ENCODE measurements around the gene CCL7.

Gene CCL7

DNA sequence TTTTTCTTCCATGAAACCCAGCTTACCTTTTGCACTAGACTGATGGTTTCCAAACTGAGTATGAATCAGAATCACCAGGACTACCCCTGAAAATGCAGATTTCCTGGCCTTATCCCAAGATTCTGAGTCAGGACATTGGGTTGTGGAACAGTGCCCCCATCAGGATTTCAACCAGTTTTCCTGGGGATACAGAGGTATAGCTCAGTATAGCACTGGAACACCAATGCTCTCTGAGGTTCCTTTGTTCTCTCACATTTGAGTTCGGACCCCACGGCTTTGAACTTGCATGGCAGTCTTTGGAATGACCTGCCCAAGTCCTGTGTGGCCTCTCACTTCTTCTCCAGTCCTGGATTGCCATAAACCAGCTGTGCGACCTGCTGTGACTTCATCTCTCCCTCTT lies 36.4 kb downstream of the CCL7 start:
- no peaks in the 10 kb centered on the region for H3K27me3 ChIP-seq (replicated peaks in 2 of 5; ENCODE audit: control insufficient read depth in 4 of 5, insufficient read depth in 5 of 5, low read length in 4 of 5)
- 100% methylated on average over 2 of the region's 3 CpGs for WGBS (ENCODE audit: insufficient coverage)
- ChIA-PET POLR2A (no interaction called here), CTCF (interaction anchor here (1.0 kb wide), 1 partner anchor 55 kb away, joined by 4 read pairs; no protein-coding TSS in a partner anchor)
- no peaks in the 10 kb centered on the region for H3K36me3 ChIP-seq (ENCODE audit: control insufficient read depth in 4 of 4, insufficient read depth in 4 of 4, low read length in 3 of 4)
- no peak overlapping the region for H3K4me3 ChIP-seq (ENCODE audit: control insufficient read depth in 1 of 7, extremely low read depth in 1 of 7, insufficient read depth in 4 of 7, low read depth in 2 of 7, low read length in 6 of 7)
- DNase-seq: no peak
- peaks cover 0 to 13% (median 1%) of the 10 kb centered on the region in 4 experiments for H3K4me1 ChIP-seq (ENCODE audit: control extremely low read depth in 1 of 4, control insufficient read depth in 4 of 4, insufficient read depth in 4 of 4, low read length in 3 of 4)
- H3K9me3 ChIP-seq (ENCODE audit: control extremely low read depth in 1 of 5, control insufficient read depth in 4 of 5, insufficient read depth in 2 of 5, low read depth in 1 of 5, low read length in 4 of 5): no peaks in the 10 kb centered on the region
- no peak overlapping the region for H3K27ac ChIP-seq (ENCODE audit: insufficient read depth in 1 of 2, low read depth in 1 of 2, low read length in 2 of 2, poor library complexity in 1 of 2, severe bottlenecking in 2 of 2)

- ChIA-PET CTCF (interaction anchor here (1.0 kb wide), 1 partner anchor 55 kb away, joined by 4 read pairs; no protein-coding TSS in a partner anchor), POLR2A (no interaction called here)
- peaks cover 0 to 13% (median 1%) of the 10 kb centered on the region in 4 experiments for H3K4me1 ChIP-seq (ENCODE audit: control extremely low read depth in 1 of 4, control insufficient read depth in 4 of 4, insufficient read depth in 4 of 4, low read length in 3 of 4)
- DNase-seq: peak; percentile 16 to 64 (median 53)
- 0% methylated on average over 1 of the region's 3 CpGs for WGBS (ENCODE audit: insufficient coverage)
- no peaks in the 10 kb centered on the region for H3K9me3 ChIP-seq (ENCODE audit: control extremely low read depth in 1 of 5, control insufficient read depth in 4 of 5, insufficient read depth in 2 of 5, low read depth in 1 of 5, low read length in 4 of 5)
- no peaks in the 10 kb centered on the region for H3K36me3 ChIP-seq (ENCODE audit: control insufficient read depth in 4 of 4, insufficient read depth in 4 of 4, low read length in 3 of 4)
- no peak overlapping the region for H3K4me3 ChIP-seq (ENCODE audit: control insufficient read depth in 1 of 7, extremely low read depth in 1 of 7, insufficient read depth in 4 of 7, low read depth in 2 of 7, low read length in 6 of 7)
- no peaks in the 10 kb centered on the region for H3K27me3 ChIP-seq (replicated peaks in 2 of 5; ENCODE audit: control insufficient read depth in 4 of 5, insufficient read depth in 5 of 5, low read length in 4 of 5)
- no peak overlapping the region for H3K27ac ChIP-seq (ENCODE audit: insufficient read depth in 1 of 2, low read depth in 1 of 2, low read length in 2 of 2, poor library complexity in 1 of 2, severe bottlenecking in 2 of 2)
These were observed 37.1 kb downstream of the CCL7 start for GRCh38 chr17:34307110-34307509.

DNA sequence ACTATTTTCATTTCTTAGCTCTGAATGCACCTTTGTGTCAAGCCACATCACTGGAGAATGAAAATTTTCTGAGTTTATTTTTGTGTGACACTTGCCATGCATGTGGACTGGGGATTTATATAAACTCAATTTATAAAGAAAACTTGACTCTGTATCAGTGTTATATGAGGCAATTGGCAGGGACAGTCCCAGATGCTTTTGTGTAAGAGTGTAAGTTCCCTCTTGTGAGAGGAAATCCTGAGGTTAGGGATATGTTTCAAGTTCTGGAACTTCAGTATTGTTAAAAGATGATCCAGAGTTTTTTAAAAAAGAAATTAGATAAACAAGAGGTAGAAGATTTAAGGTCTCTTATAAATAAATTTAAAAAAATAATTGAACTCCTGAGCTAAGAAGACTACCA lies 38.4 kb downstream of the CCL7 start:
- no peaks in the 10 kb centered on the region for H3K36me3 ChIP-seq (ENCODE audit: control insufficient read depth in 4 of 4, insufficient read depth in 4 of 4, low read length in 3 of 4)
- H3K4me1 ChIP-seq (ENCODE audit: control extremely low read depth in 1 of 4, control insufficient read depth in 4 of 4, insufficient read depth in 4 of 4, low read length in 3 of 4): peaks cover 0 to 13% (median 1%) of the 10 kb centered on the region in 4 experiments
- H3K27ac ChIP-seq (ENCODE audit: insufficient read depth in 1 of 2, low read depth in 1 of 2, low read length in 2 of 2, poor library complexity in 1 of 2, severe bottlenecking in 2 of 2): no peak overlapping the region
- DNase-seq: peak in 1 of 3 donors; percentile 5
- ChIA-PET CTCF (no interaction called here), POLR2A (interaction anchor here (0.7 kb wide), 1 partner anchor 18 kb away, joined by 3 read pairs; no protein-coding TSS in a partner anchor)
- no peaks in the 10 kb centered on the region for H3K9me3 ChIP-seq (ENCODE audit: control extremely low read depth in 1 of 5, control insufficient read depth in 4 of 5, insufficient read depth in 2 of 5, low read depth in 1 of 5, low read length in 4 of 5)
- H3K4me3 ChIP-seq (ENCODE audit: control insufficient read depth in 1 of 7, extremely low read depth in 1 of 7, insufficient read depth in 4 of 7, low read depth in 2 of 7, low read length in 6 of 7): no peak overlapping the region
- no peaks in the 10 kb centered on the region for H3K27me3 ChIP-seq (replicated peaks in 2 of 5; ENCODE audit: control insufficient read depth in 4 of 5, insufficient read depth in 5 of 5, low read length in 4 of 5)

GRCh38 chr17:34311291-34311690 lies 41.3 kb downstream of the CCL7 start:
- 100% methylated on average over 3 of the region's 7 CpGs for WGBS (ENCODE audit: insufficient coverage)
- CTCF ChIA-PET: no interaction called here

GRCh38 chr17:34312080-34312479 lies 42.1 kb downstream of the CCL7 start:
- Histone ChIP-seq H3K36me3 (ENCODE audit: control insufficient read depth in 4 of 4, insufficient read depth in 4 of 4, low read length in 3 of 4) (no peaks in the 10 kb centered on the region), H3K27me3 (replicated peaks in 2 of 5; ENCODE audit: control insufficient read depth in 4 of 5, insufficient read depth in 5 of 5, low read length in 4 of 5) (no peaks in the 10 kb centered on the region), H3K4me1 (ENCODE audit: control extremely low read depth in 1 of 4, control insufficient read depth in 4 of 4, insufficient read depth in 4 of 4, low read length in 3 of 4) (peaks cover 0 to 17% (median 4%) of the 10 kb centered on the region in 4 experiments), H3K4me3 (ENCODE audit: control insufficient read depth in 1 of 7, extremely low read depth in 1 of 7, insufficient read depth in 4 of 7, low read depth in 2 of 7, low read length in 6 of 7) (no peak overlapping the region), H3K27ac (ENCODE audit: insufficient read depth in 1 of 2, low read depth in 1 of 2, low read length in 2 of 2, poor library complexity in 1 of 2, severe bottlenecking in 2 of 2) (no peak overlapping the region), H3K9me3 (ENCODE audit: control extremely low read depth in 1 of 5, control insufficient read depth in 4 of 5, insufficient read depth in 2 of 5, low read depth in 1 of 5, low read length in 4 of 5) (no peaks in the 10 kb centered on the region)
- no peak for DNase-seq
- 53% methylated on average over 3 of the region's 5 CpGs for WGBS (ENCODE audit: insufficient coverage)
- POLR2A ChIA-PET: no interaction called here
- CTCF ChIA-PET: no interaction called here

More at GRCh38 chr17:34311291-34311690, 41.3 kb downstream of the CCL7 start:
- H3K27me3 ChIP-seq (replicated peaks in 2 of 5; ENCODE audit: control insufficient read depth in 4 of 5, insufficient read depth in 5 of 5, low read length in 4 of 5): no peaks in the 10 kb centered on the region
- no peaks in the 10 kb centered on the region for H3K36me3 ChIP-seq (ENCODE audit: control insufficient read depth in 4 of 4, insufficient read depth in 4 of 4, low read length in 3 of 4)
- DNase-seq: no peak
- POLR2A ChIA-PET: no interaction called here
- no peak overlapping the region for H3K4me3 ChIP-seq (ENCODE audit: control insufficient read depth in 1 of 7, extremely low read depth in 1 of 7, insufficient read depth in 4 of 7, low read depth in 2 of 7, low read length in 6 of 7)
- H3K9me3 ChIP-seq (ENCODE audit: control extremely low read depth in 1 of 5, control insufficient read depth in 4 of 5, insufficient read depth in 2 of 5, low read depth in 1 of 5, low read length in 4 of 5): no peaks in the 10 kb centered on the region
- H3K27ac ChIP-seq (ENCODE audit: insufficient read depth in 1 of 2, low read depth in 1 of 2, low read length in 2 of 2, poor library complexity in 1 of 2, severe bottlenecking in 2 of 2): no peak overlapping the region
- peaks cover 0 to 21% (median 4%) of the 10 kb centered on the region in 4 experiments for H3K4me1 ChIP-seq (ENCODE audit: control extremely low read depth in 1 of 4, control insufficient read depth in 4 of 4, insufficient read depth in 4 of 4, low read length in 3 of 4)

DNA sequence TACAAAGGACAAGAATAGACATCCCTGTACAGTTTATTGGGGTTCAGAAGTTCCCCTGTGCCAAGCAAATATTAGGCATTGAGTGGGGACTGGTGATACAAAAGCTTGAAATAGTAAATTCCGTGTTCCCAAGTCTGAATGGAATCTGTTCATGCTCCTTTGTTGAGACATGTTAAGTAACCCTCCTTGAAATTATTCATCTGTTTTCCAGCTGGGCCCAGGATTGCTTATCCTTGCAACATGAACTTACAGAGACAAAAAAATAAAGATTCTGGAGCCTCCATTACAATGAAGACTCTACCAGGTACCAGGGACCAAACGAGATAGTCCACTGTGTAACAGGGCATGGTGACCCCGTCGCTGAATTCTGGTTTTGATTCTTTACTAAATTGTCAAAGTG lies 43.1 kb downstream of the CCL7 start:
- 100% methylated on average over 4 of the region's 4 CpGs for WGBS (ENCODE audit: insufficient coverage)
- H3K9me3 ChIP-seq (ENCODE audit: control extremely low read depth in 1 of 5, control insufficient read depth in 4 of 5, insufficient read depth in 2 of 5, low read depth in 1 of 5, low read length in 4 of 5): no peaks in the 10 kb centered on the region
- H3K27me3 ChIP-seq (replicated peaks in 2 of 5; ENCODE audit: control insufficient read depth in 4 of 5, insufficient read depth in 5 of 5, low read length in 4 of 5): no peaks in the 10 kb centered on the region
- H3K27ac ChIP-seq (ENCODE audit: insufficient read depth in 1 of 2, low read depth in 1 of 2, low read length in 2 of 2, poor library complexity in 1 of 2, severe bottlenecking in 2 of 2): no peak overlapping the region
- H3K36me3 ChIP-seq (ENCODE audit: control insufficient read depth in 4 of 4, insufficient read depth in 4 of 4, low read length in 3 of 4): no peaks in the 10 kb centered on the region
- H3K4me1 ChIP-seq (ENCODE audit: control extremely low read depth in 1 of 4, control insufficient read depth in 4 of 4, insufficient read depth in 4 of 4, low read length in 3 of 4): peaks cover 0 to 11% (median 2%) of the 10 kb centered on the region in 4 experiments
- ChIA-PET CTCF (interaction anchor here (1.1 kb wide), 1 partner anchor 111 kb away, joined by 3 read pairs; no protein-coding TSS in a partner anchor), POLR2A (no interaction called here)
- no peak overlapping the region for H3K4me3 ChIP-seq (ENCODE audit: control insufficient read depth in 1 of 7, extremely low read depth in 1 of 7, insufficient read depth in 4 of 7, low read depth in 2 of 7, low read length in 6 of 7)
- no peak for DNase-seq

DNA sequence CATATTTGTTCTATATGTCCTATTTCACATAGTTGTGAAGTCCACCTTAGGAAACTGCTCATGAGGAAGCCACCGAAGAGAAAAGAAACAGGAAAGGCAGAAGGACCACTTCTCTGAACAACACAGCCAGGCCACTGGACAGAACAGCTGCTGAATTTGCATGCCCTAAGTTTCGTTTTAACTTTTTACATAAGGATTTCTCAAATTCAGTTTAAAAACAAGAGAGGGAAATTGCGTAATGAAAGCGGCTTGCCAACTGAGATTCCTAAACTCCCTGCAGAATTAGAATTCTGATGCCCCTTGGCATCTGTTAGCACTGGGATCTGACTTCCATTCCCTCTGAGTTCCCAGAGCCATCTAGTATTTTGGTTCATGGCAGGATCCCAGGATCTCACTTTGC lies 44.3 kb downstream of the CCL7 start:
- no peaks in the 10 kb centered on the region for H3K9me3 ChIP-seq (ENCODE audit: control extremely low read depth in 1 of 5, control insufficient read depth in 4 of 5, insufficient read depth in 2 of 5, low read depth in 1 of 5, low read length in 4 of 5)
- no peak overlapping the region for H3K27ac ChIP-seq (ENCODE audit: insufficient read depth in 1 of 2, low read depth in 1 of 2, low read length in 2 of 2, poor library complexity in 1 of 2, severe bottlenecking in 2 of 2)
- H3K27me3 ChIP-seq (replicated peaks in 2 of 5; ENCODE audit: control insufficient read depth in 4 of 5, insufficient read depth in 5 of 5, low read length in 4 of 5): no peaks in the 10 kb centered on the region
- 21% methylated on average over 4 of the region's 4 CpGs for WGBS (ENCODE audit: insufficient coverage)
- no peaks in the 10 kb centered on the region for H3K36me3 ChIP-seq (ENCODE audit: control insufficient read depth in 4 of 4, insufficient read depth in 4 of 4, low read length in 3 of 4)
- ChIA-PET POLR2A (no interaction called here), CTCF (interaction anchor here (1.1 kb wide), 1 partner anchor 112 kb away, joined by 3 read pairs; no protein-coding TSS in a partner anchor)
- H3K4me3 ChIP-seq (ENCODE audit: control insufficient read depth in 1 of 7, extremely low read depth in 1 of 7, insufficient read depth in 4 of 7, low read depth in 2 of 7, low read length in 6 of 7): peak overlapping the region in 1 of 7 experiments; percentile 12
- peak in 2 of 3 donors; percentile 26 to 27 for DNase-seq
- peaks cover 0 to 8% (median 2%) of the 10 kb centered on the region in 4 experiments for H3K4me1 ChIP-seq (ENCODE audit: control extremely low read depth in 1 of 4, control insufficient read depth in 4 of 4, insufficient read depth in 4 of 4, low read length in 3 of 4)
